Fibroblast of mammary gland (primary cell): ENCODE measurements around the gene TNIP1.
A peak's percentile ranks its signal among the peaks of the same experiment; 100 is the strongest.

Source experiments
- DNase-seq: peaks from one replicate; pipeline ENCODE4 v3.0.0-alpha.2; 2010; ENCODE audit warnings: low read depth
- H3K4me3 ChIP-seq: 2 replicates; pipeline ENCODE4 v1.5.1; 2011; ENCODE audit warnings: low read depth, mild to moderate bottlenecking, low read length, moderate library complexity; ENCODE audit not compliant: control insufficient read depth
- TF ChIP-seq, protein P1 (sequence below): conservative IDR thresholded peaks from 2 replicates; pipeline ENCODE4 v1.5.1; 2011; ENCODE audit warnings: low read depth, low read length, inconsistent platforms; ENCODE audit not compliant: control insufficient read depth, insufficient read depth

The TNIP1 gene

DNA sequence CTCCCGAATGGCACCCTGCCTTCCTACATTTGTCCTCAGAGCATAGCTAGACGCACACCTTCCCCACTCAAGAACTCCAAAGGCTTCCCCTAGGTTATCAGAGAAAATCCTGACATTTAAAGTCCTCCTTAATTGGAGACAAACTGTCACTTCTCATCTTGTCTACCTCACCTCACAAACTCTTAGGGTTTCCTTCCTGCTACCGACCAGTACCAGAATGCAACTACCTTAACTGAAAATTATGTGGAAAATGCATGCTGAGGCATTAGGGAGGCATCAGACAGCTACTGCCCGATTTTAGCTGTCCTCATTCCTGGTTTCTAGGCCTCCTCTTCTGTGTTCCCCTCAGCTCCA lies 17.9 kb upstream of the TNIP1 start:
- DNase-seq = no peak
- TF ChIP-seq, protein P1, sequence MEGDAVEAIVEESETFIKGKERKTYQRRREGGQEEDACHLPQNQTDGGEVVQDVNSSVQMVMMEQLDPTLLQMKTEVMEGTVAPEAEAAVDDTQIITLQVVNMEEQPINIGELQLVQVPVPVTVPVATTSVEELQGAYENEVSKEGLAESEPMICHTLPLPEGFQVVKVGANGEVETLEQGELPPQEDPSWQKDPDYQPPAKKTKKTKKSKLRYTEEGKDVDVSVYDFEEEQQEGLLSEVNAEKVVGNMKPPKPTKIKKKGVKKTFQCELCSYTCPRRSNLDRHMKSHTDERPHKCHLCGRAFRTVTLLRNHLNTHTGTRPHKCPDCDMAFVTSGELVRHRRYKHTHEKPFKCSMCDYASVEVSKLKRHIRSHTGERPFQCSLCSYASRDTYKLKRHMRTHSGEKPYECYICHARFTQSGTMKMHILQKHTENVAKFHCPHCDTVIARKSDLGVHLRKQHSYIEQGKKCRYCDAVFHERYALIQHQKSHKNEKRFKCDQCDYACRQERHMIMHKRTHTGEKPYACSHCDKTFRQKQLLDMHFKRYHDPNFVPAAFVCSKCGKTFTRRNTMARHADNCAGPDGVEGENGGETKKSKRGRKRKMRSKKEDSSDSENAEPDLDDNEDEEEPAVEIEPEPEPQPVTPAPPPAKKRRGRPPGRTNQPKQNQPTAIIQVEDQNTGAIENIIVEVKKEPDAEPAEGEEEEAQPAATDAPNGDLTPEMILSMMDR = no peak
- H3K4me3 ChIP-seq = no peak overlapping the region

DNA sequence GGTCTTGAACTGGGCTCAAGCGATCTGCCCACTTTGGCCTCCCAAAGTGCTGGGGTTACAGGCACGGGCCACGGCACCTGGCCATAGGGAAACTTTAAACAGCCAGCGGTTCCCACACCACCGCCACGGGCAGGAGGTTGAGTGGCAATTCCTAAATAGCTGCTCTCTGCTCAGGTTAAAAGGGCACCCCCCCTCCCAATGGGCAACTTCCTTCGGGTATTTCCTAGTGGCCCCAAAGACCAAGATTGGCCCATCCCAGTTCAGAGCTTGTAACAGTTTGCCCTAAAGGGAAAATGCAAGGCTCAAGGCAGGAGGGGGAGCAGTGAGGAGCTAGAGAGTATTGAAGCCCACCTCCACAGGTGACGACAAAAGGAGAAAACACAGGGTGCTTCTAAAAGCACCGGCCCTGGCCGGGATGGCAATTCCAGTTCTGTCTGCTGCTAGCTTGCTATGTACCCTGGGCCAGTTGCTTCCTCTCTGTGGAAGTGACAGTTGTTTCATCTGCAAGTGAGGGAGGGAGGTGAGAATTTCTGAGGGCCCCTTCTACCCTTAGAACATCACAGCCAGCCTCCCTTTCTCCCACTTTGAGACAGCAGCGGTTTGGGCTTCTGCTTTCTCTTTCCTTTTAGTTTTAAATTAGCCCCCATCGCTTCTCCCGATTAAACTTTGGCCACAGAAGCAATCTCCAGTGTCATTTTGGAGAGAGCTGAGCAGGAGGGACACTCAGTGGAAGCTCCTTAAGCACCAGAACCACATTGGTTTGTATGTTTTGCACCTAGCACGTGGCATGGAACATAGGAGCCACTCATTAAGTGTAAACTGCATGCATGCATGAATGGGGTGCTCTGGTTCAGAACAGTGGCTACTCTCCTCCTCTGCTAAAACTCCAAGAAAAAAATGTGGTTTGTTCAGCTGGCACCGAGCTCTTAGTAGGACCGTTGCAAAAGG lies 17.3 kb upstream of the TNIP1 start:
- TF ChIP-seq, protein P1 = no peak
- H3K4me3 ChIP-seq = no peak overlapping the region
- DNase-seq = no peak

DNA sequence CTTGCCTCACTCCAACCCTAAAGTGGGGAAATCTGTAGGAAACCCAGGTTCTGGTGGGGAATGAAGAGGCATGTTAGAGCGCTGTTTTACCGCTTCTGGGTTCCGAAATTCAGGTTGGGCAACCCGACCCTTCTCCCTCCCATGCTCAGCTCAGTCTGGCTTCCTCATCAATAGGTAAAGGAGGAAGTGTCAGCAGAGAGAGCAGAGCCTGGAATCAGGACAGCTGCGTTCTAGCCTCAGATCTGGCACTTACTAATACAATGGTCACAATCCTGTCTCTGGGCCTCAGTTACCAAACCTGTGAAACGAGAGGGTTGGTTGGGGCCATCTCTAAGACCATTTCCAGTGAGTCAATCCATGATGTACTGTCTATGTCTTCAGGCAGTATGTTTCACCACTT lies 16.2 kb upstream of the TNIP1 start:
- TF ChIP-seq, protein P1 = no peak
- no peak overlapping the region for H3K4me3 ChIP-seq
- no peak for DNase-seq

DNA sequence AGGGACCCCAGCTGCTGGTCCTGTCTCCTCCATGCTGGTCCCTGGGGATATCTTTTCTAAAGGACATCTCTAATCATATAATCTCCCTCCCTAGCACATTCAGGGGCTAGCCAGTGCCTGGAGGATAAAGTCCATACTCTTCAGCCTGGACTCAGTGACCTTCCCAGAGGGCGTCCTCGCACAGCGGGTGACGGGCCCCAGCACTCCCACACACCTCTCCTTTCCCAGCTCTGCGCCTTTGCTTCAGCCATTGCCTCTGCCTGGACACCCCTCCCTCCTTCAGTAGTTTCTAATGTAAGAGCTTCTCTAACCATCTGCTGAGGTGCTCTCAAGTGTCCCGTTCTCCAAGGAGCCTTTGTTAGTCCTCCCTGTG lies 15.2 kb upstream of the TNIP1 start:
- DNase-seq = no peak
- TF ChIP-seq, protein P1 = no peak
- no peak overlapping the region for H3K4me3 ChIP-seq

DNA sequence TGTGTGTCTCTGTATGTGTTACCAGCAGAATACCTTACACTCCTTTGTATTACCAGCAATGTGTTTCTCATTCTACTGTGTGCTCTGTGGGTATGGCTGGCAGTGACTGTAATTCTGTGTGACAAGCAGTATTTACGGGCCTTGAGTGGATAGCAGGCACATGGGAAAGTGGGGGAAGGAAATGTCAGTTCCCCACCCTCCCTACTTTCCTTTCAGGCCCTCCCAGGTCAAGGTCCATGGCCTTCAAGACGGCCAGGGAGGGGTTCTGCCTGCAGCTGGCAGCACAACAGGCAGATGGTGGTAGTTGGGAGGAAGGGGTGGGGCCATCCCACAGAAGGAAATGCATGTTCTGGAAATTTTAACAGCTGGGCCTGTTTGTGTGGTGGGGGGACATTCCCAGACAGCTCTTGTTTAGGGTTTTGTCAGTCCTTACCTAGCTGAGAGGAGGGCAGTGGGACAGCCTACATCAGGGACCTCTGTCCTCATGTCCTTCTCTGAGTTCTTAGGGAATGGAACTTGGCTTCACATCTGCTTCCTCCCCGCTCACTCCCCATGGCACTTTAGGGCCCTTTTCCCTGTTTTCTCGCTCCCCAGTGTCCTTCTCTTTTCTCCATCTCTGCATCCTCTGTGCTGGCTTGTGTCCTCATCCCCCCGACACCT lies 14.6 kb upstream of the TNIP1 start:
- TF ChIP-seq, protein P1 = no peak
- H3K4me3 ChIP-seq = no peak overlapping the region
- peak; percentile 33 for DNase-seq

DNA sequence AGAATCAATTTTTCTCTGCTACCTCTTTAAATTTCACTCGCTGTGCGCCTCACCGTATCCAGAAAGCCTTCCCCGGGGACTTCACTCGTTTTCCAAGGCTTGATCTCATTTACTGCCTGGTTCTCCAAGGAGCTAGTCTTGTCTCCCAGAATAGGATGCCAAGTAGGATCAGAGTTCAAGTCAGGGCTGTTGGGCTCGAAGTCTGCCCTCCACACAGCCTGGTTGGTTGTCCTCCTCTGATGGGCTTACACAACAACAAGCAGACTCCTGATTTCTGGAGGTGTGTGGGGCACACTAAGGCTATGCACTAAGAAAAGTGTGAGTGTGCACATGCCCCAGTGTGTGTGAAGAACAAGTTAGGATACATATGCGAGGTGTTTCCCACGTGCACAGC lies 14.0 kb upstream of the TNIP1 start:
- DNase-seq = peak; percentile 78
- H3K4me3 ChIP-seq = no peak overlapping the region
- TF ChIP-seq, protein P1 = no peak
